GM19455 (cell line): Measurements from ENCODE around the gene KCNIP3.
A peak's percentile ranks its signal among the peaks of the same experiment; 100 is the strongest.
"Not testable (repeated sequence)": the region's sequence is repeated elsewhere in the genome, so short reads cannot be mapped to it uniquely, and the experiment has no call there.

Experiments
- ATAC-seq: cut with Tn5 transposase; IDR thresholded peaks from one replicate; pipeline ENCODE4 v1.9.1; 2021; ENCODE audit not compliant: unreplicated experiment

KCNIP3 gene

GRCh38 chr2:95402370-95403203 lies 105.4 kb downstream of the KCNIP3 start, which contains the start of gene FAHD2A:
FAHD2A (plus strand) TSS chr2:95402708; CDS start chr2:95405559, 2,851 bp downstream.
- ATAC-seq: peak; percentile 97

- ATAC-seq: not testable (repeated sequence)
Measured at GRCh38 chr2:95403204-95403721, 106.1 kb downstream of the KCNIP3 start.

GRCh38 chr2:95403824-95404223 lies 106.7 kb downstream of the KCNIP3 start:
- not testable (repeated sequence) for ATAC-seq

- not testable (repeated sequence) for ATAC-seq
Measured at GRCh38 chr2:95404676-95405075, 107.5 kb downstream of the KCNIP3 start.

DNA sequence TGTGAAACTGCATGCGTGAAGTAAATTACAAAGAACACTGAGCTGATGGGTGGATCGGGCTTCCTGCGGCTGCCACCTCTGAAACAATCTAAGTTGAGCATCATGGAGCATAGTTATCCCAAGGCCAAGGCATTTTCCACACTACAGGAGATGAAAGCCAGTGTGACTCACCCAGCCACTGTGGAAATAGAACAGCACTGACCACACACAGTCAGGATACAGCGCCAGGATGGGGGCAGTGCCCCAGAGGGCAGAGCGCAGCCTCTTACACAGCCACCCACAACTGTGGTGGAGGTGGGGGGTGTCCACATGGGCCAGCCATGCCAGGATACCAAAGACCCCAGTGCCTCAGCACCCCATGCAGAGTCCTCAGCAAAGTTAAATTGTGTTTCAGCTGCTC lies 114.1 kb downstream of the KCNIP3 start:
- ATAC-seq: not testable (repeated sequence)

DNA sequence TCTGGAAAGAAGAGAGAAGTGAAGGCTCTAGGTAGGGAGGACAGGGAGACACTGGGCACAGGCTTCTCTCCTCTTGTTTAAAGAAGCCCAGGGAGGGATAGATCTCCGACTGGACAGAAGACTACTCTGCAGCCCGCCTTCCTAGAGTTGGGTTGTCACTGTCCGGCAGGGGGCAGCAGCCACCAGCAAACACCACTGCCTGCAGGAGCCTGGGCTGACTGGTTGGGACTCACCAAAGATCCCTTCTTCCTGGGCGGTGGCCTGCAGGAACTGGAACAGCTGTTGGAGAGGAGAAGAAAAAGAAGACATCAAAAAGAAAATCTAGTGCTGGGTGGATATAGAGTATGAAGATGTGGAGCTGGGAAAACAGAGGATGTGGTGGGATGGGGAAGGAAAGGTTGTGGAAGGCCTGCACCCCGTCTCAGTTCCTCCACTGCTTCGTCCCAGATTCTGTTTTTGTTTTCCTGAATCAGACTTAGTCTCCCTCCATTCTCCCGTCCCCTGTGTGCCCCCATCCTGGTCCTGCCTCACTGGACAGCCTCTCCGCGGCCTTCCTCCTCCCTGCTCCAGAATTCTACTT lies 117.0 kb downstream of the KCNIP3 start:
- ATAC-seq: not testable (repeated sequence)

GRCh38 chr2:95415138-95415537 lies 118.0 kb downstream of the KCNIP3 start:
- not testable (repeated sequence) for ATAC-seq

- not testable (repeated sequence) for ATAC-seq
Measured at GRCh38 chr2:95415561-95415960, 118.4 kb downstream of the KCNIP3 start.

DNA sequence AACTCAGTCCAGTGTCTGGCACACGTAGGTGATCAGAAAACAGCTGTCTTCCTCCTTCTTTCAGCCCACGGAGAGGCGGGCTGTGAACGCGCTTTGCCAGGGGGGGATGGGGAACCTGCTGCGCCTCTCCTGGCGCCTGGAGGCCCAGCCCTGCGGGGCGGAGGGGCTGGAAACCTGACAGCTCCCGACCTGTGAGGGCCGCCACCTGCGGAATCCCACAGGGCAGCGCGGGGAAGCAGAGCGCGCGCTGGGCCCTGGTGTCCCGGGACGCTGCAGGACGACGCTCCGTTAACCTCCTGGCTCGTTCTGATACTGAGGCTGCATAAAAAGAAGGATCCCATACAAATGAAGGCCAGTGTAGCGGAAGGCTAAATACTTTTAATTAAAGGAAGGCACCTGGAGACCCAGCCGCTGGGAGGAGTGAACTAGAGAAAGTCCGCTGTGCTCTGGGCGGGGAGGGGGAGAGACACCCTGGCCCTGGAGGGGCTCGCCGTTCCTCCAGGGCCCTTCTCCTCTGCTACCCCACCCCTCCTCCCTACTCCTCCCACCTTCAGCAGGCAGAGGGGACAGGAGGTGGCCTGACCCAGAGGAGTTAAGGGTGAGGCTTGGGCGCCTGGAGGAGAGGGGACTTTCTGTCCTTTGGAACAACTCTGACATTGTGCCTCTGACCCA lies 130.2 kb downstream of the KCNIP3 start:
- not testable (repeated sequence) for ATAC-seq

GRCh38 chr2:95429748-95430467 lies 132.8 kb downstream of the KCNIP3 start:
- not testable (repeated sequence) for ATAC-seq

- not testable (repeated sequence) for ATAC-seq
Measured at GRCh38 chr2:95433373-95433772, 136.2 kb downstream of the KCNIP3 start.

- not testable (repeated sequence) for ATAC-seq
Measured at GRCh38 chr2:95433973-95434372, 136.8 kb downstream of the KCNIP3 start.

DNA sequence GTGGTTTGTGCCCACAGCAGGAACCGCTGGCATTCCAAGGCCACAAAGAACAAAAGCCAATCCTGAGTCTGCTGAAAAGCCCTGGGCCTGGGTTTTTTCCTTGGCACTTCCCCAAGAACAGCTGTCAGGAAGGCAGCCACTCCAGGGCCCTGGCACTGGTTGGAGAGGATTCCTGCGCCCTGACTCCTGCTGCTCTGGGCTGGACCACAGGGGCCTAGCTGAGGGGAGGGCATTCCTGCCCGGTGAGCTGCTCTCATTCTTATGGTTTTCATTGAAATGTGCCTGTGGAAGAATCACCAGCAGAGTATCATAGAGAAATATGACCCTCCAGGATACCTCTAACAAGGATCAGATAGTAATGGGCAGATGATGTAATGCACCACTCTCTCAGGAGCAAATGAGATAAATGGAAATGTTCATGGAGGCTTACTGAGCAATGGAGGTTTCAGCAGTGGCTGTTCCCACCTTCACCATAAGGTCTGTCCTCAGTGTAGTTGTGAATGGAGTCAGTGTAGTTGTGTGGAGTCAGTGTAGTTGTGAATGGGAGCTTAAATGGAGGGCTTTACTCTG lies 137.4 kb downstream of the KCNIP3 start:
- not testable (repeated sequence) for ATAC-seq

- not testable (repeated sequence) for ATAC-seq
Measured at GRCh38 chr2:95435162-95435871, 138.2 kb downstream of the KCNIP3 start.
